GM21825 (cell line): ENCODE data around the gene ZNF385D.

Experiments
- ATAC-seq: cut with Tn5 transposase; IDR thresholded peaks from one replicate; pipeline ENCODE4 v1.9.1; 2021; ENCODE audit warnings: mild to moderate bottlenecking, moderate library complexity; ENCODE audit not compliant: unreplicated experiment

ZNF385D gene

GRCh38 chr3:21462141-21462540 lies 288.9 kb downstream of the ZNF385D start:
- no peak for ATAC-seq

GRCh38 chr3:21457084-21457483 lies 293.9 kb downstream of the ZNF385D start:
- ATAC-seq = no peak

GRCh38 chr3:21449738-21450137 lies 301.3 kb downstream of the ZNF385D start:
- no peak for ATAC-seq

GRCh38 chr3:21447476-21448151 lies 303.4 kb downstream of the ZNF385D start:
- no peak for ATAC-seq

GRCh38 chr3:21446945-21447475 lies 304.0 kb downstream of the ZNF385D start:
- no peak for ATAC-seq

- ATAC-seq = no peak
Observed at GRCh38 chr3:21446027-21446426, 305.0 kb downstream of the ZNF385D start.

GRCh38 chr3:21441821-21442220 lies 309.2 kb downstream of the ZNF385D start:
- no peak for ATAC-seq

- ATAC-seq = no peak
Observed at GRCh38 chr3:21436835-21437234, 314.2 kb downstream of the ZNF385D start.

- ATAC-seq = no peak
Observed at GRCh38 chr3:21435871-21436270, 315.1 kb downstream of the ZNF385D start.

- no peak for ATAC-seq
Observed at GRCh38 chr3:21434310-21434709, 316.7 kb downstream of the ZNF385D start.

- no peak for ATAC-seq
Observed at GRCh38 chr3:21433751-21434150, 317.3 kb downstream of the ZNF385D start.

- ATAC-seq = no peak
Observed at GRCh38 chr3:21426920-21427319, 324.1 kb downstream of the ZNF385D start.

GRCh38 chr3:21425715-21426114 lies 325.3 kb downstream of the ZNF385D start:
- no peak for ATAC-seq

- no peak for ATAC-seq
Observed at GRCh38 chr3:21421096-21421495, 329.9 kb downstream of the ZNF385D start.

GRCh38 chr3:21417991-21418390 lies 333.0 kb downstream of the ZNF385D start:
- ATAC-seq = no peak

GRCh38 chr3:21414506-21414905 lies 336.5 kb downstream of the ZNF385D start:
- ATAC-seq = no peak

GRCh38 chr3:21411058-21411457 lies 340.0 kb downstream of the ZNF385D start:
- ATAC-seq = no peak

GRCh38 chr3:21409401-21409800 lies 341.6 kb downstream of the ZNF385D start:
- ATAC-seq = no peak

- ATAC-seq = no peak
Observed at GRCh38 chr3:21407743-21408142, 343.3 kb downstream of the ZNF385D start.

GRCh38 chr3:21405671-21406667 lies 345.0 kb downstream of the ZNF385D start:
- ATAC-seq = no peak

- ATAC-seq = no peak
Observed at GRCh38 chr3:21398461-21398860, 352.5 kb downstream of the ZNF385D start.
